NCI-H510A (cell line): ENCODE measurements around the gene GNG3.
A peak's percentile ranks its signal among the peaks of the same experiment; 100 is the strongest.
"Not testable (repeated sequence)": the region's sequence is repeated elsewhere in the genome, so short reads cannot be mapped to it uniquely, and the experiment has no call there.

Source experiments
- DNase-seq: peaks from one replicate; lab custom pipeline; 2025; lab: John Stamatoyannopoulos, UW

GNG3 gene

DNA sequence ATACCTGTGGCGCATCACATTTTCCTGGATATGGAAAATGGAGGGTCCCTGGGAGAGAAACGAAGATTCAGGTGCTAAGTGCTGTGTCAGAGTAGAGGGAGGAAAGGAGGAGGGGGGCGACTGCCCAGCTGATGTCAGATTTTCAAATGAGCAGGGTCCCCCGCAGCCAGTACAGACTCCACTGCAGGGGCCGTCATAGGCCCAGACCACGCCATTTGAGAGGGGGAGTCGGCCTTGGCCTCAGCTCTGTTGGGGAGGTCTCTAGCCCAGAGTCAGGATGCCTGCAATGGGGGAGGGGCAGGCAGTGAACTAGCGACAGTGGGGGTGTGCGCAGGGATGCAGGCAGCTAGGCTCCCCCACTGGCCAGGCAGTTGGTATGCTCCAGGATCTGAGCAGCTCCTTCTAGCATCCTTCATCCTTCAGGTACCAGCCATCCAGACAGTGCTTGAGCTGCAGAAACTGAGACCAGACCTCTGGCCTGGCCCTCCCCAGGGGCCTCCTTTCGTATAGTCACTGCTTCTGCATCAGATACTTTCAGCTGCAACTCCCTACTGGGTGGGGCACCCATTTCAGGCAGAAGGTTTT is at the start of gene GNG3, which contains the start of gene BSCL2:
TSS of gene GNG3 (plus strand) at position 400 of the 585 bp plus-strand sequence. CDS start 620 bp downstream, outside the sequence.
TSS of gene BSCL2 (minus strand) at position 148 of the 585 bp plus-strand sequence. CDS start 229 bp downstream, outside the sequence.
- no peak for DNase-seq

GRCh38 chr11:62664405-62665074 is 42.9 kb upstream of the GNG3 start:
- peak; percentile 23 for DNase-seq

DNA sequence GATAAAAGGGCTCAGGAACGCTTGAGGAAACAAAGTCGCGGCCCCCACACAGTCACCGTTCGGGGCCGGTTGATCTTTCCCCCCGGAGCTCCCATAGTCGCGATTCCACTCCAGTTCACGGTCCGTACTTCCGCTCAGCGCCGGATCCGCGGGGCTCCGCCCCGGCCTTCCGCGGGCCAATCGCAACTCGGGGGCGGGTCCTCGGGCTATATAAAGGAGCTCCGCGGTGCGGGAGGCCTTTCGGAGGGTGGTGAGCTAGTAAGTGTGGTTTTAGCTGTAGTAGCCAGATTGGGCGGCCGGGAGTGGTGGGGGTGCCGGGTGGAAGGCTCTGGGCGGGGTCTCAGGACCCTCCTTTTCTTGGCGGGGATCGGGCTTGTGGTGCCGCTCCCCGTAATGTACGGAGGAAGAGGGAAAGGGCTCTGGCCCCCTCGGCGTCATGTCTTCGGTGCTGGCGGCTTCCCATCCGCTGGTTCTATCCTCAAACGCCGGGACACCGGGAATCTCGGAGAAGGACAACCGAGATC is 42.3 kb upstream of the GNG3 start, which contains the start of the genes C11orf98 and CSKMT:
TSS of gene C11orf98 (minus strand) at position 136 of the 524 bp plus-strand sequence. CDS start at position 95, 41 bp downstream.
TSS of gene CSKMT (plus strand) at position 238 of the 524 bp plus-strand sequence. CDS start 568 bp downstream, outside the sequence.
- peak; percentile 79 for DNase-seq

GRCh38 chr11:62665599-62666258 is 41.7 kb upstream of the GNG3 start:
- DNase-seq, result peak; percentile 15

GRCh38 chr11:62666259-62666926 is 41.1 kb upstream of the GNG3 start:
- no peak for DNase-seq

DNA sequence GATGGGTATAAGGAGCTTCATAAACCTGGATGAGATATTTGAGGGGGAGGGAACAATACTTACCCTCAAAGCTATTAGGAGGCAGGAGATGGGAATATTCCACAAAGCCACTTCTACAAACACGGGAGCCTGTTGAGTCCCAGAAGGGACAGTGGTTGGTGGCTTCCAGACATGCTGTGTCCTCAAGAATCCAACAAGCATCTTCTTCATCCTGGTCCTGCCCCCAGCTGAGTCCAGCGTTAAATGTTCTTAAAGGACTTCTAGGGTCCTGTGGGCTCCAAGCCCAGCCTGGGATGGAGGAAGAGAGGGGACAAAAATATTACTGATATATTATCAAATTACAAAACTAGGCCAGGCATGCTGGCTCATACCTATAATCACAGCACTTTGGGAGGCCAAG is 40.0 kb upstream of the GNG3 start:
- DNase-seq, result no peak

DNA sequence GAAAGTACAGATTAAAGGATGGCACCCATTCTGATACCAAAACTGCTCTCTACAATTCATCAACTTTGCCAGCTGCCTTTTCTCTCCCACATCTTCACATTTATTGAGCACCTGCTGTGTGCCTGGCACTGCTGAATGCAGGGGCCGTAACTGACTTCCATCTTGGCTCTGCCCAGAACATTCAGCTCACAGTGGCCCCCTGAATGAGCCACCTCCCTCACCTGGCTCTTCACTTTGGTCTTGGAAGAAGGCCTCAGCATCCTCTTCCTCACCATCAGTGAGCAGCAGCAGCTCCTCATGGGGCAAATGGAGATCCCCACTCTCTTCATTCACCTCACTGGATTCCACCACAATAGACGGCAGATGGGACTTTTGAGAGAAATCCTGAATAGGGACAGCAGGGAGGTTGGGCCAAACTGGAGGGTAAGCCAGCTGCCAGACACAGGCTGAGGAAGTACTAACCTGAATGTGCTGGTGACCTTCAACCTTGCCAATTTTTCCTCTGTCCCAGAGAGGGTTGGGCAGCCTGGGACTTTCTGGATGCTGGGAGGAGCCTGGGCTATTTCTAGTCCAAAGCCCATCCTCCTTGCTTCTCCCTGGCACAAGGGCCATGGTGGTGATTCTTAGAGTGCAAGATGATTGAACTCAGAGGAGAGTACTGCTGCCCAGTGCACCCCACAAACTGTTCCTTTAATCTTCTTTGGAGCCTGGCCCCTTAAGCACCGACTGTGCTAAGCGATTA is 37.9 kb upstream of the GNG3 start:
- DNase-seq, result no peak

GRCh38 chr11:62671236-62671607 is 36.3 kb upstream of the GNG3 start:
- no peak for DNase-seq

DNA sequence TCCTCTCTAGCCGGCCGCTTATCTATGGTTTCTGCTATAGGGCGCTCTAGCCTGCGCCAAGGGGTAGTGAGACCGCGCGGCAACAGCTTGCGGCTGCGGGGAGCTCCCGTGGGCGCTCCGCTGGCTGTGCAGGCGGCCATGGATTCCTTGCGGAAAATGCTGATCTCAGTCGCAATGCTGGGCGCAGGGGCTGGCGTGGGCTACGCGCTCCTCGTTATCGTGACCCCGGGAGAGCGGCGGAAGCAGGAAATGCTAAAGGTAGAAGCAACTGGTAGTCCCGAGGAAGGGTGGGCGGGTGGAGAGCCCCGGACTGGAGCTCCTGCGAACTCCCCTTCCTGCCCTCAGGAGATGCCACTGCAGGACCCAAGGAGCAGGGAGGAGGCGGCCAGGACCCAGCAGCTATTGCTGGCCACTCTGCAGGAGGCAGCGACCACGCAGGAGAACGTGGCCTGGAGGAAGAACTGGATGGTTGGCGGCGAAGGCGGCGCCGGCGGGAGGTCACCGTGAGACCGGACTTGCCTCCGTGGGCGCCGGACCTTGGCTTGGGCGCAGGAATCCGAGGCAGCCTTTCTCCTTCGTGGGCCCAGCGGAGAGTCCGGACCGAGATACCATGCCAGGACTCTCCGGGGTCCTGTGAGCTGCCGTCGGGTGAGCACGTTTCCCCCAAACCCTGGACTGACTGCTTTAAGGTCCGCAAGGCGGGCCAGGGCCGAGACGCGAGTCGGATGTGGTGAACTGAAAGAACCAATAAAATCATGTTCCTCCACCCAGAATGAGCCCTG is 35.7 kb upstream of the GNG3 start, which contains the start of the genes LBHD1 and UQCC3:
TSS of gene LBHD1 (minus strand) at position 660 of the 782 bp plus-strand sequence. CDS start 2,236 bp downstream, outside the sequence.
TSS of gene UQCC3 (plus strand) at position 66 of the 782 bp plus-strand sequence. CDS start at position 139, 73 bp downstream.
- peak; percentile 77 for DNase-seq

GRCh38 chr11:62673196-62673525 is 34.3 kb upstream of the GNG3 start:
- DNase-seq, result no peak

- not testable (repeated sequence) for DNase-seq
Observed at GRCh38 chr11:62675415-62675814, 32.1 kb upstream of the GNG3 start.

DNA sequence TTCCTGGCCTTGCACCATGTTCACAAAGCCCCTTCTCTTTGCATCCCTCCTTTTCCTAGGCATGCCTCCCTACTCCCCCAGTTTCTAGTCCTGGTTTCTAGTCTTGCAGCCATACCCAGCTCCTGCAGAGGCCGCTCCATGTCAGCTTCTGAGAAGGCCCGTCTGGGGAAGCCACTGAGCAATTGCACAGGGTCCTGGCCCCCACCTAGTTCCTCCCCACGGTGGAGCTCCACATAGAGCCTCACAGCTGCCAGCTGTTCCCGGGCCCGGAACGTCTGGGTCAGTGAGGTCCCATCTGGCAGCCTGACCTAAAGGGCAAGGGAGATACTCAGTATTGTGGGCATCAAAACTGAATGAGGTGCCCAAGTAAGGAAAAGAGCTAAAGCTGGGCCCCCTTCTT is 30.8 kb upstream of the GNG3 start:
- no peak for DNase-seq

DNA sequence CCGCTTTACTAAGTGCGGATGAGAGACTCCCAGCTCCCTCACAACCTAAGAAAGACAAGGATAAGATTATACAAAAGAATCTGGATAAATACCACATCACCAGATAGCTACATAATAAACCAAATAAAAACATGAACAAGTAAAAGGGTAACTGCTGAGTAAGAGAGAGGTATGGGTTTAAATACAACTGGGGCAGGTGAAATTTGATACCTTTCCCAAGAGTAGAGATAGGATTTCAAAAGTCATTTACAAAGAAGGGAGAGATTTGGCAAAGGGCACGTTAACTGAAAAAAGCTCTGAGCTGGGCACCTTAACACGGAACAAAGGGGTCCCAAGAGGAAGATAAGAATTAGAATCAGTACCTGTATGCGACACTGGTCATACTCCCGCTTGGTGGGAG is 30.3 kb upstream of the GNG3 start:
- no peak for DNase-seq

DNA sequence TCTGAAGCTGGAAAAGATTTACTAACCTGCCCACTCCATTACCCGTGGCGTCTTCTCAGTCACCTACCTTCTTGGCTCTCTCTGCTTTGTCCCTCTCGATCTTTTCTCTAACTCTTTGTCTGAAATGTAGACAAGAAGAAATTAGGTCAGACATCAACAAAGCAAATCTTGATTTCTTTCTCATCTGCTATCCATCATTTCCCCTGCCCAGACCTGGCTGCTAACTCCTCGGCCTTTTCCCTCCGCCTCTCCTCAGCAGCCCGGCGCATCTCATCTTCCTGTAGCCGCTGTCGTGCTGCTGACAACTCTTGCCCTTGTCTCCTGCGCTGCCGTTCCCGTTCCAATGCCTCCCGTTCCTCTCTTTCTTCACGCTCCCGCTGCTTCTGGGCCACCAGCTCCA is 29.8 kb upstream of the GNG3 start:
- DNase-seq, result no peak

DNA sequence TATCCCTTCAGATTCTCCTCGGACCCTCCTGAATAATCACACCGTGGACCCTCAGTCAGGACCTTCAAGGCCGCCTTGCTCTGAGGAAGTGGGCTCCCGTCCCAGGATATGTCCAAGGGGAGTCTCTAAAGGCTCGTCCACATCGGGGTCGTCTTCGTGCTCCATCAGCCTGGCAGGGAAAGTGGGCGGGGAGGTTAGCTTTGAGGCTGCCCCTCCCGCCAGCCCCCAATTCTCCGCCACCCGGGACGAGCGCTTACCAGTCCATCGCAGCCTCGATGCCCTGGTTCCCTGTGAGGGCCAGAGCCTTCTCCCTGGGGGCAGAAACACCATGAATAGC is 29.1 kb upstream of the GNG3 start:
- no peak for DNase-seq

- DNase-seq, result peak; percentile 78
Observed at GRCh38 chr11:62678770-62679696, 28.4 kb upstream of the GNG3 start, which contains the start of gene UBXN1. Gene UBXN1, minus strand, starts transcription at chr11:62679073. Its CDS starts 150 bp downstream, at chr11:62678923.

- DNase-seq, result peak; percentile 41
Observed at GRCh38 chr11:62680825-62681240, 26.6 kb upstream of the GNG3 start.

DNA sequence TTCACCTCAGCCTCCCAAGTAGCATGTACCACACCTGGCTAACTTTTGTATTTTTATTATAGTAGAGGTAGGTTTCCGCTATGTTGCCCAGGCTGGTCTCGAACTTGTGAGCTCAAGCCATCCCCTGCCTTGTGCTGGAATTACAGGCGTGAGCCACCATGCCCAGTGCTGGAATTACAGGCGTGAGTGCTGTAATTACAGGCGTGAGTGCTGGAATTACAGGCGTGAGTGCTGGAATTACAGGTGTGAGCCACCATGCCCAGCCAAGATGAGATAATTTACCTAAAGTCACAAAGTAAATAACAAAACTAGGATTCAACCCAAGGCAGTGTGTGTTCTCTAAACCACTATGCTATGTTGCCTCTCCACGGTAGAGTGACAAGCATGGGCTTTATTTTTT is 25.0 kb upstream of the GNG3 start:
- DNase-seq, result no peak
